ENCODE data around the gene FA2H. TPM values are rescaled to one million over a fixed set of nuclear protein-coding genes. Genes with fewer than 3 reads are reported as not detected.
"Not testable (repeated sequence)": the region's sequence is repeated elsewhere in the genome, so short reads cannot be mapped to it uniquely, and the experiment has no call there.

FA2H gene
- total RNA-seq, 2 experiments from 2014 or later = not detected

- H3K9me3 Mint-ChIP-seq = no peaks in the 10 kb centered on the region
- H3K4me1 Mint-ChIP-seq = no peaks in the 10 kb centered on the region
- H3K27me3 Mint-ChIP-seq = peaks cover 3% of the 10 kb centered on the region
- no peak overlapping the region for H3K27ac Mint-ChIP-seq
- H3K36me3 Mint-ChIP-seq = no peaks in the 10 kb centered on the region
- no peak for DNase-seq
- H3K4me3 Mint-ChIP-seq = no peak overlapping the region
These were observed 10.4 kb upstream of the FA2H start for GRCh38 chr16:74785031-74785430.

- Mint-ChIP-seq H3K4me1 (peaks cover 9% of the 10 kb centered on the region), H3K4me3 (no peak overlapping the region), H3K9me3 (no peaks in the 10 kb centered on the region), H3K36me3 (no peaks in the 10 kb centered on the region), H3K27me3 (peaks cover 30% of the 10 kb centered on the region), H3K27ac (no peak overlapping the region)
- no peak for DNase-seq
These were observed 4.0 kb upstream of the FA2H start for GRCh38 chr16:74778646-74779045.

GRCh38 chr16:74776926-74777325 lies 2.3 kb upstream of the FA2H start:
- no peaks in the 10 kb centered on the region for H3K9me3 Mint-ChIP-seq

GRCh38 chr16:74775255-74775654 lies 635 bp upstream of the FA2H start:
- Mint-ChIP-seq H3K9me3 (no peaks in the 10 kb centered on the region), H3K27ac (no peak overlapping the region), H3K4me3 (peak overlapping the region; percentile 57), H3K27me3 (peaks cover 55% of the 10 kb centered on the region), H3K36me3 (no peaks in the 10 kb centered on the region), H3K4me1 (peaks cover 9% of the 10 kb centered on the region)
- no peak for DNase-seq

More at GRCh38 chr16:74776926-74777325, 2.3 kb upstream of the FA2H start:
- peaks cover 45% of the 10 kb centered on the region for H3K27me3 Mint-ChIP-seq
- no peak for DNase-seq
- peaks cover 9% of the 10 kb centered on the region for H3K4me1 Mint-ChIP-seq
- no peak overlapping the region for H3K27ac Mint-ChIP-seq
- no peak overlapping the region for H3K4me3 Mint-ChIP-seq
- no peaks in the 10 kb centered on the region for H3K36me3 Mint-ChIP-seq

GRCh38 chr16:74773446-74774222 lies 986 bp downstream of the FA2H start:
- Mint-ChIP-seq H3K27me3 (peaks cover 55% of the 10 kb centered on the region), H3K27ac (no peak overlapping the region), H3K36me3 (no peaks in the 10 kb centered on the region), H3K4me3 (peak overlapping the region; percentile 68), H3K9me3 (no peaks in the 10 kb centered on the region), H3K4me1 (peaks cover 9% of the 10 kb centered on the region)
- DNase-seq = no peak

- DNase-seq = no peak
- Mint-ChIP-seq H3K9me3 (no peaks in the 10 kb centered on the region), H3K27ac (no peak overlapping the region), H3K4me1 (peaks cover 9% of the 10 kb centered on the region), H3K4me3 (no peak overlapping the region), H3K27me3 (peaks cover 60% of the 10 kb centered on the region), H3K36me3 (no peaks in the 10 kb centered on the region)
These were observed 2.8 kb downstream of the FA2H start for GRCh38 chr16:74771656-74772315.

GRCh38 chr16:74770831-74771526 lies 3.6 kb downstream of the FA2H start:
- peaks cover 58% of the 10 kb centered on the region for H3K27me3 Mint-ChIP-seq
- DNase-seq = no peak

GRCh38 chr16:74769586-74770190 lies 4.9 kb downstream of the FA2H start:
- peaks cover 53% of the 10 kb centered on the region for H3K27me3 Mint-ChIP-seq
- H3K4me1 Mint-ChIP-seq = peaks cover 5% of the 10 kb centered on the region
- DNase-seq = no peak
- no peak overlapping the region for H3K4me3 Mint-ChIP-seq
- no peaks in the 10 kb centered on the region for H3K9me3 Mint-ChIP-seq
- no peaks in the 10 kb centered on the region for H3K36me3 Mint-ChIP-seq
- no peak overlapping the region for H3K27ac Mint-ChIP-seq

More at GRCh38 chr16:74770831-74771526, 3.6 kb downstream of the FA2H start:
- Mint-ChIP-seq H3K36me3 (no peaks in the 10 kb centered on the region), H3K27ac (no peak overlapping the region), H3K4me1 (peaks cover 9% of the 10 kb centered on the region), H3K4me3 (no peak overlapping the region), H3K9me3 (no peaks in the 10 kb centered on the region)

- Mint-ChIP-seq H3K27me3 (peaks cover 51% of the 10 kb centered on the region), H3K4me3 (no peak overlapping the region), H3K36me3 (no peaks in the 10 kb centered on the region), H3K27ac (no peak overlapping the region), H3K9me3 (no peaks in the 10 kb centered on the region), H3K4me1 (no peaks in the 10 kb centered on the region)
- no peak for DNase-seq
These were observed 6.4 kb downstream of the FA2H start for GRCh38 chr16:74768239-74768638.

- H3K4me3 Mint-ChIP-seq = no peak overlapping the region
- no peak for DNase-seq
- H3K36me3 Mint-ChIP-seq = no peaks in the 10 kb centered on the region
- no peaks in the 10 kb centered on the region for H3K4me1 Mint-ChIP-seq
- no peaks in the 10 kb centered on the region for H3K9me3 Mint-ChIP-seq
- H3K27me3 Mint-ChIP-seq = peaks cover 49% of the 10 kb centered on the region
- H3K27ac Mint-ChIP-seq = no peak overlapping the region
These were observed 6.9 kb downstream of the FA2H start for GRCh38 chr16:74767749-74768148.

- no peaks in the 10 kb centered on the region for H3K9me3 Mint-ChIP-seq
- no peaks in the 10 kb centered on the region for H3K36me3 Mint-ChIP-seq
- no peaks in the 10 kb centered on the region for H3K4me1 Mint-ChIP-seq
- no peak overlapping the region for H3K4me3 Mint-ChIP-seq
- peaks cover 40% of the 10 kb centered on the region for H3K27me3 Mint-ChIP-seq
- no peak for DNase-seq
- H3K27ac Mint-ChIP-seq = no peak overlapping the region
These were observed 7.9 kb downstream of the FA2H start for GRCh38 chr16:74766729-74767128.

- peaks cover 33% of the 10 kb centered on the region for H3K27me3 Mint-ChIP-seq
- not testable (repeated sequence) for H3K36me3 Mint-ChIP-seq, H3K4me3 Mint-ChIP-seq, H3K9me3 Mint-ChIP-seq, H3K27ac Mint-ChIP-seq, H3K4me1 Mint-ChIP-seq, DNase-seq
These were observed 10.4 kb downstream of the FA2H start for GRCh38 chr16:74764184-74764583.

- H3K9me3 Mint-ChIP-seq = no peaks in the 10 kb centered on the region
- H3K27ac Mint-ChIP-seq = no peak overlapping the region
- H3K4me3 Mint-ChIP-seq = no peak overlapping the region
- peaks cover 23% of the 10 kb centered on the region for H3K27me3 Mint-ChIP-seq
- no peaks in the 10 kb centered on the region for H3K36me3 Mint-ChIP-seq
- DNase-seq = no peak
- no peaks in the 10 kb centered on the region for H3K4me1 Mint-ChIP-seq
These were observed 13.0 kb downstream of the FA2H start for GRCh38 chr16:74761665-74762064.

- H3K9me3 Mint-ChIP-seq = no peaks in the 10 kb centered on the region
- H3K36me3 Mint-ChIP-seq = no peaks in the 10 kb centered on the region
- no peak overlapping the region for H3K27ac Mint-ChIP-seq
- DNase-seq = no peak
- peaks cover 13% of the 10 kb centered on the region for H3K27me3 Mint-ChIP-seq
- no peak overlapping the region for H3K4me3 Mint-ChIP-seq
- H3K4me1 Mint-ChIP-seq = no peaks in the 10 kb centered on the region
These were observed 14.4 kb downstream of the FA2H start for GRCh38 chr16:74760007-74760767.

All from activated naive CD8-positive, alpha-beta T cell treated with anti-CD3 and anti-CD28 coated beads for 36 hours (primary cell).